Neural cell (in vitro differentiated cells): Measurements from ENCODE around the gene ERICH6.

ENCODE experiments used
- CTCF ChIP-seq: fragments of 450-650 bp; IDR thresholded peaks from 2 replicates; pipeline ENCODE4 v1.5.1; 2014; ENCODE audit warnings: antibody characterized with exemption, mild to moderate bottlenecking, moderate library complexity; ENCODE audit not compliant: poor library complexity, severe bottlenecking
- EZH2 ChIP-seq: fragments of 200-600, 300-800 bp; shearing (Covaris generic), sonication (generic); IDR thresholded peaks from 2 replicates; pipeline ENCODE4 v1.6.1; 2014; ENCODE audit warnings: antibody characterized with exemption, low read length, borderline replicate concordance, mild to moderate bottlenecking; ENCODE audit not compliant: insufficient read depth, poor library complexity, severe bottlenecking
- MXI1 ChIP-seq: fragments of 450-650 bp; conservative IDR thresholded peaks from 2 replicates; pipeline ENCODE4 v1.6.1; 2014; ENCODE audit warnings: antibody characterized with exemption, mild to moderate bottlenecking; ENCODE audit not compliant: poor library complexity, severe bottlenecking
- POLR2AphosphoS5 ChIP-seq: IDR thresholded peaks from 2 replicates; pipeline ENCODE4 v1.6.1; 2012
- RAD21 ChIP-seq: fragments of 450-650 bp; conservative IDR thresholded peaks from 2 replicates; pipeline ENCODE4 v1.6.1; 2014; ENCODE audit warnings: antibody characterized with exemption, mild to moderate bottlenecking, moderate library complexity
- TF ChIP-seq, protein P1 (sequence below): IDR thresholded peaks from 2 replicates; pipeline ENCODE4 v1.6.1; 2012; ENCODE audit warnings: borderline replicate concordance

DNA sequence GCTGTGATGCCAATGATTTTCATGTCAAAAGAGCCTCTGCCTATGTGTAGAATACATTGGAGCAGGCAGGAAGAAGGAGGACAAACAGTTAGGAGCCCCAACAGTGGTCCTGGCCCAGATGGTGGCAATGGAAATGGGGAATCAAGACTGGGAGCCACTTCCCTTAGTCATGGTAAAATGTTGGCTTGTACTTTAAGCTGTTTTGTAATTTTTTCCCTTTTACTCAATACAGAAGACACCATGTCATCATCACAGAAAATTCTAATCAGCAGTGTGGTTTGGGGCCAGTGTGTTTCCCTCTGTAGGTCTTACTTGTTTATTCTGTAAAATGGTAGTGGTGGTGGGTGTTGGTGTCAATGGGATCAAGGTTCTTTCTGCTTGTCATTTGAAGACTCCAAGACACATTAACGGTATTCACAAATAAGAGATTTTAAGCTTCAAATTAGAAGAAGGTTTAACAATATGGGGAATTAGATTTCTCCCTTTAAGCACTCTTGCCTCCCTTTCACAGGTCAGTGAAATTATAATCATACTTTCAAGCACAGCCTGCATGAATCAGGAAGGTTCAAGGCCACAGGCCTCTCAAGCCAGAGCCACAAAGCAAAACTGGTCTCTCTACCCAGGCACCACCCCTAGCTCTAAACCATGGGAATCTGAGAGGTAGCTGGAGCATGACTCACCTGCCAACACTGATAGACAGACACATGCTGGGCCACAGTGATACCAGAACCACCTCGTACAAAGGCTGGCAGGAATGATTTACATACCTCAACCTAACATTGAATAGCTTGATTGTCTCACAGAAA is 34.4 kb upstream of the ERICH6 start:
- TF ChIP-seq CTCF (no peak), POLR2AphosphoS5 (no peak), EZH2 (no peak), RAD21 (no peak), MXI1 (no peak)
- TF ChIP-seq, protein P1, sequence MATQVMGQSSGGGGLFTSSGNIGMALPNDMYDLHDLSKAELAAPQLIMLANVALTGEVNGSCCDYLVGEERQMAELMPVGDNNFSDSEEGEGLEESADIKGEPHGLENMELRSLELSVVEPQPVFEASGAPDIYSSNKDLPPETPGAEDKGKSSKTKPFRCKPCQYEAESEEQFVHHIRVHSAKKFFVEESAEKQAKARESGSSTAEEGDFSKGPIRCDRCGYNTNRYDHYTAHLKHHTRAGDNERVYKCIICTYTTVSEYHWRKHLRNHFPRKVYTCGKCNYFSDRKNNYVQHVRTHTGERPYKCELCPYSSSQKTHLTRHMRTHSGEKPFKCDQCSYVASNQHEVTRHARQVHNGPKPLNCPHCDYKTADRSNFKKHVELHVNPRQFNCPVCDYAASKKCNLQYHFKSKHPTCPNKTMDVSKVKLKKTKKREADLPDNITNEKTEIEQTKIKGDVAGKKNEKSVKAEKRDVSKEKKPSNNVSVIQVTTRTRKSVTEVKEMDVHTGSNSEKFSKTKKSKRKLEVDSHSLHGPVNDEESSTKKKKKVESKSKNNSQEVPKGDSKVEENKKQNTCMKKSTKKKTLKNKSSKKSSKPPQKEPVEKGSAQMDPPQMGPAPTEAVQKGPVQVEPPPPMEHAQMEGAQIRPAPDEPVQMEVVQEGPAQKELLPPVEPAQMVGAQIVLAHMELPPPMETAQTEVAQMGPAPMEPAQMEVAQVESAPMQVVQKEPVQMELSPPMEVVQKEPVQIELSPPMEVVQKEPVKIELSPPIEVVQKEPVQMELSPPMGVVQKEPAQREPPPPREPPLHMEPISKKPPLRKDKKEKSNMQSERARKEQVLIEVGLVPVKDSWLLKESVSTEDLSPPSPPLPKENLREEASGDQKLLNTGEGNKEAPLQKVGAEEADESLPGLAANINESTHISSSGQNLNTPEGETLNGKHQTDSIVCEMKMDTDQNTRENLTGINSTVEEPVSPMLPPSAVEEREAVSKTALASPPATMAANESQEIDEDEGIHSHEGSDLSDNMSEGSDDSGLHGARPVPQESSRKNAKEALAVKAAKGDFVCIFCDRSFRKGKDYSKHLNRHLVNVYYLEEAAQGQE: no peak
